ENCODE measurements around the gene PDSS2.

Gene PDSS2

DNA sequence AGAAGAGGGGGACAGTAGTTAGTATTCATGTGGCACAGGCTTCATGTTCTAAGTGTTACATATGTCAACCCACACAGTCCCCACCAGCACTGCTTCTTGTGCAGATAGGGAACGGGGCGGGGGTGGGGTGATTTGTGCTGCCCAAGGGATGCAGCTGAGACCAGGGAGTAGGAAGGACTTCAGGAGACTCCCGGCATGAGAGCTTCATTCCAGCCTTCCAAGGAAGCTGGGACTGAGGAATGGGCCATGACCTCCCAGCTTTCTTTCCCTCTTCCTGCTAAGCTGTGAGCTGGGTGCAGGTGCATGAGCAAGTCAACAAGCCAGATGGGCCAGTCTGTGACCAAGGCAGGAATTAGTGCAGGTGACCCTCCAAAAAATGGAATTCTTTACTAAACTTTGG lies 353.2 kb downstream of the PDSS2 start:
- no peaks in the 10 kb centered on the region; the same call in 1 of the 2 replicates for H3K36me3 ChIP-seq (ENCODE audit: insufficient read depth, low read depth, low read length)
- peak overlapping the region; percentile 59 for H3K27ac ChIP-seq (ENCODE audit: low read length)
- no peaks in the 10 kb centered on the region for H3K27me3 ChIP-seq (ENCODE audit: insufficient read depth, low read length)
- H3K4me3 ChIP-seq (ENCODE audit: low read length), result peak overlapping the region; percentile 16; the same call in 1 of the 2 replicates
- H3K9me3 ChIP-seq (ENCODE audit: insufficient read depth, low read depth, low read length), result no peaks in the 10 kb centered on the region
- peak overlapping the region; percentile 62; the same call in 1 of the 2 replicates for H3K9ac ChIP-seq (ENCODE audit: low read depth, low read length)
- H3K4me1 ChIP-seq (ENCODE audit: insufficient read depth, low read length), result peaks cover 25% of the 10 kb centered on the region

DNA sequence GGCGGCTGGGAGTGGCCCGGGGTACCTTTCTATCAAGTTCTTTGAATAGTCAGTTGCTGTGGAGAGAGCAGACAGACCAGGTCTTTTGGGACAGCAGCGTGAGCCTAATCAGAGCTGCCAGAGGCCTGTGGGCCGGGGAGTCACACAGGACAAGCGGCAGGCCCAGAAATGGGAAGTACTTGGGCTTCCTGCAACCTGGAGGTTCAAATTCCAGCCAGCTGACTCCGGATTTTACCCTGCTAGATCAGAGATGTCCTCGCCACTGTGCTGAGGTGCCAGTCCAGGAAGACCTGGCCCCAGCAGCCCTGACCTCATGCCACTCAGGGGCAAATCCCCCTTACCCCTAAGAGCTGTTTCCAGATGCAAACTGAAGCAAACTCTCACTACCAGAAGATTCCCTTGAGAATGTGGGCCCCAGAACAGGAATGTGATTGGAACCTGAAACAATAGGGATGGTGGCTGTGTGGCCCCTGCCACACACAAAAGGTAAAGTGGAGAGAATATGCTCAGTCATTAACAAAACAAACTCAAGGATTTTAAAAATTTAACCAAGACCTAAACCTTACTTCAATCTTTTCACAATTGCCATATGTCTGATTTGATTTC lies 353.8 kb downstream of the PDSS2 start:
- Histone ChIP-seq H3K27ac (ENCODE audit: low read length) (peak overlapping the region; percentile 59), H3K9me3 (ENCODE audit: insufficient read depth, low read depth, low read length) (no peaks in the 10 kb centered on the region), H3K27me3 (ENCODE audit: insufficient read depth, low read length) (no peaks in the 10 kb centered on the region), H3K4me1 (ENCODE audit: insufficient read depth, low read length) (peaks cover 25% of the 10 kb centered on the region), H3K36me3 (ENCODE audit: insufficient read depth, low read depth, low read length) (no peaks in the 10 kb centered on the region; the same call in 1 of the 2 replicates), H3K9ac (ENCODE audit: low read depth, low read length) (peak overlapping the region; percentile 62; the same call in 1 of the 2 replicates), H3K4me3 (ENCODE audit: low read length) (peak overlapping the region; percentile 16; the same call in 1 of the 2 replicates)

DNA sequence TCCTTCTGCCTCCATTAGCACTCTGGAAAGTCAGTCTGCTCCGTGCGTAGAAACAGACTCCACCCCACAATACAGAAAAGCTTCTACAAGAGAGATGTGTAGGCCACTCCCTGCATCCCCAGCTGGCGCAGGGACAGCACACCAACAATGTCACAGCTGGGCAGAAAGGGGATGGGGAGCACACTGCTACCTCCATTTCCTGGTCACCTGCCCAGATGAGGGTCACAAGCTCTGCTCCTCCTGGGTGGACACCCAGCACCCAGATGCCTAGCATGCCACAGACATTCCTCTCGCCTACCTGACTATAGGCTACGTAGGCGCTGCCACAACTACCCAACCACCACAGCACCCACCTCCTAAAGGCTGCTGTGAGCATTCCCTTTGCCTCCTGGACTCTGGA lies 356.3 kb downstream of the PDSS2 start:
- peaks cover 12% of the 10 kb centered on the region for H3K36me3 ChIP-seq (ENCODE audit: insufficient read depth, low read depth, low read length)
- H3K4me1 ChIP-seq (ENCODE audit: insufficient read depth, low read length), result peaks cover 25% of the 10 kb centered on the region
- H3K27ac ChIP-seq (ENCODE audit: low read length), result no peak overlapping the region
- H3K4me3 ChIP-seq (ENCODE audit: low read length), result no peak overlapping the region
- H3K9ac ChIP-seq (ENCODE audit: low read depth, low read length), result no peak overlapping the region
- H3K9me3 ChIP-seq (ENCODE audit: insufficient read depth, low read depth, low read length), result no peaks in the 10 kb centered on the region
- H3K27me3 ChIP-seq (ENCODE audit: insufficient read depth, low read length), result no peaks in the 10 kb centered on the region
